ENCODE results near the gene RHBDL3.

The RHBDL3 gene

DNA sequence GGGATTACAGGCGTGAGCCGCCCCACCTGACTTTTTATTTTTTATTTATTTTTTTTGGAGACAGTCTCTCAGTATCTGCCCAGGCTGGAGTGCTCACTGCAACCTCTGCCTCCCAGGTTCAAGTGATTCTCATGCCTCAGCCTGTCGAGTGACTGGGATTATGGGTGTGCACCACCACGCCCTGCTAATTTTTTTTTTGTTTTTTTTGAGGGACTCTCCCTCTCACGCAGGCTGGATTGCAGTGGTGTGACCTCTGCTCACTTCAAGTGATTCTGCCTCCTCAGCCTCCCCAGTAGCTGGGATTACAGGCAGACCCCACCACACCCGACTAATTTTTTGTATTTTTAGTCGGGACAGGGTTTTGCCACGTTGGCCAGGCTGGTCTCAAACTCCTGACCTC is 92.0 kb downstream of the RHBDL3 start:
- DNase-seq (ENCODE audit: low spot score), result no peak

GRCh38 chr17:32361270-32361669 is 95.6 kb downstream of the RHBDL3 start:
- no peak for DNase-seq (ENCODE audit: low spot score)

DNA sequence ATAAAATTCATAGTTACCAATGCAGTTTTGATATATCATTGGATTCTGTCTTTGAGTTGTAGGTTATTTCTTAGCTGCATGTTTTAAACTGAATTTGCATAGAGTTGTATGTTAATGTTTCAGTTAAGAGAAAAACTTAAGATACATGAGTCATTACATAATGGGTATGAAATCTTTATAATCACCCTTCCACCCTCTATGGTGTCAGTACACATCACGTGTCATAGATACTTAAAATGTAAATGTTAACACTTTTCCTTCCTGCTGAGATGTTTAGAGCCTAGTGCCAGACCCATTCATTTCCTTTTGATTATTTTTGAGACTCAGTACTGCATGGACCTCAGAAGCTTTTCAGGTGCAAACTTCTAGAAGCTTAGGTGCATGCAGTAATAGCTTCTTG is 104.8 kb downstream of the RHBDL3 start:
- no peak for DNase-seq (ENCODE audit: low spot score)

Measured in hepatic stellate cell (primary cell).